Amniotic stem cell (primary cell): Measurements from ENCODE around the gene CCDC198.

Experiments
- DNase-seq: peaks from one replicate; lab custom pipeline; 2025; lab: John Stamatoyannopoulos, UW

Gene CCDC198

GRCh38 chr14:57493467-57494181, at the start of gene CCDC198:
CCDC198 (minus strand) TSS chr14:57493857; CDS start chr14:57493715, 142 bp downstream.
- DNase-seq: no peak

GRCh38 chr14:57533214-57533613, 39.6 kb upstream of the CCDC198 start:
- no peak for DNase-seq

- no peak for DNase-seq
Observed at GRCh38 chr14:57530571-57530970, 36.9 kb upstream of the CCDC198 start.

GRCh38 chr14:57526942-57527341, 33.3 kb upstream of the CCDC198 start:
- DNase-seq: no peak

GRCh38 chr14:57519043-57519442, 25.4 kb upstream of the CCDC198 start:
- DNase-seq: no peak

- DNase-seq: no peak
Observed at GRCh38 chr14:57512220-57512619, 18.6 kb upstream of the CCDC198 start.

- DNase-seq: no peak
Observed at GRCh38 chr14:57508756-57509155, 15.1 kb upstream of the CCDC198 start.

- no peak for DNase-seq
Observed at GRCh38 chr14:57502586-57503254, 9.1 kb upstream of the CCDC198 start.

- no peak for DNase-seq
Observed at GRCh38 chr14:57501039-57501557, 7.4 kb upstream of the CCDC198 start.

GRCh38 chr14:57498659-57499058, 5.0 kb upstream of the CCDC198 start:
- no peak for DNase-seq

- DNase-seq: no peak
Observed at GRCh38 chr14:57498035-57498434, 4.4 kb upstream of the CCDC198 start.

- DNase-seq: no peak
Observed at GRCh38 chr14:57495416-57495815, 1.8 kb upstream of the CCDC198 start.

GRCh38 chr14:57492859-57493258, 798 bp downstream of the CCDC198 start:
- no peak for DNase-seq

GRCh38 chr14:57491640-57492039, 2.0 kb downstream of the CCDC198 start:
- no peak for DNase-seq

GRCh38 chr14:57487771-57488170, 5.9 kb downstream of the CCDC198 start:
- DNase-seq: no peak

- DNase-seq: no peak
Observed at GRCh38 chr14:57486767-57487379, 6.8 kb downstream of the CCDC198 start.

- no peak for DNase-seq
Observed at GRCh38 chr14:57485635-57486034, 8.0 kb downstream of the CCDC198 start.

- DNase-seq: no peak
Observed at GRCh38 chr14:57482120-57482519, 11.5 kb downstream of the CCDC198 start.

GRCh38 chr14:57480051-57480450, 13.6 kb downstream of the CCDC198 start:
- no peak for DNase-seq

GRCh38 chr14:57479197-57479596, 14.5 kb downstream of the CCDC198 start:
- DNase-seq: no peak

GRCh38 chr14:57478050-57478449, 15.6 kb downstream of the CCDC198 start:
- no peak for DNase-seq

GRCh38 chr14:57470909-57471308, 22.7 kb downstream of the CCDC198 start:
- DNase-seq: no peak
